GM23338 (cell line): ENCODE data around the gene COP1. TPM values are rescaled to one million over a fixed set of nuclear protein-coding genes. Genes with fewer than 3 reads are reported as not detected.

Experiments used
- ATAC-seq: fragments of 200-7000 bp; cut with Tn5 transposase; 3 replicates; pipeline ENCODE4 v1.9.1; 2020
- DNase-seq: peaks from one replicate; pipeline ENCODE4 v3.0.0-alpha.2; 2015; ENCODE audit warnings: low spot score
- H2AFZ ChIP-seq: fragments of 200-600 bp; sonication (generic); 2 replicates; pipeline ENCODE4 v1.8.0; 2016; ENCODE audit warnings: antibody characterized with exemption, mild to moderate bottlenecking, moderate library complexity
- H3F3A ChIP-seq: fragments of 200-600 bp; sonication (generic); replicated peaks from 2 replicates; pipeline ENCODE4 v1.8.0; 2017; ENCODE audit warnings: antibody characterized with exemption, mixed run types, low read depth
- H3K27ac ChIP-seq: fragments of 200-600 bp; sonication (generic); 2 replicates; pipeline ENCODE4 v1.6.1; 2016; ENCODE audit warnings: low read depth
- H3K27me3 ChIP-seq: fragments of 200-600 bp; sonication (generic); 2 replicates; pipeline ENCODE4 v1.8.0; 2016; ENCODE audit warnings: mild to moderate bottlenecking, mixed run types, moderate library complexity; ENCODE audit not compliant: insufficient read depth
- H3K36me3 ChIP-seq: fragments of 200-600 bp; sonication (generic); 2 replicates; pipeline ENCODE4 v1.8.0; 2016; ENCODE audit warnings: mild to moderate bottlenecking; ENCODE audit not compliant: insufficient read depth
- H3K4me1 ChIP-seq: fragments of 200-600 bp; sonication (generic); 2 replicates; pipeline ENCODE4 v1.8.0; 2016; ENCODE audit warnings: mild to moderate bottlenecking, moderate library complexity; ENCODE audit not compliant: insufficient read depth
- H3K4me2 ChIP-seq: fragments of 200-600 bp; sonication (generic); 2 replicates; pipeline ENCODE4 v1.7.1; 2017; ENCODE audit warnings: mixed run types
- H3K4me3 ChIP-seq: fragments of 200-600 bp; sonication (generic); 2 replicates; pipeline ENCODE4 v1.6.1; 2016; ENCODE audit warnings: mixed run types
- H3K79me2 ChIP-seq: fragments of 200-600 bp; sonication (generic); replicated peaks from 2 replicates; pipeline ENCODE4 v1.8.0; 2017; ENCODE audit warnings: mild to moderate bottlenecking; ENCODE audit not compliant: insufficient read depth
- H3K9me2 ChIP-seq: fragments of 200-600 bp; sonication (generic); 2 replicates; pipeline ENCODE4 v1.8.0; 2017; ENCODE audit not compliant: insufficient read depth
- H4K20me1 ChIP-seq: fragments of 200-600 bp; sonication (generic); replicated peaks from 2 replicates; pipeline ENCODE4 v1.8.0; 2017; ENCODE audit warnings: mild to moderate bottlenecking; ENCODE audit not compliant: insufficient read depth
- H3K27ac Mint-ChIP-seq: 2 replicates; pipeline ENCODE4 v1.8.0; 2020; ENCODE audit warnings: inconsistent platforms, mild to moderate bottlenecking, moderate library complexity, mixed read lengths
- H3K27me3 Mint-ChIP-seq: 3 replicates; pipeline ENCODE4 v1.8.0; 2022; ENCODE audit warnings: low read depth, mild to moderate bottlenecking, moderate library complexity, mixed read lengths, inconsistent platforms; ENCODE audit not compliant: insufficient read depth, poor library complexity
- H3K36me3 Mint-ChIP-seq: 3 replicates; pipeline ENCODE4 v1.8.0; 2021; ENCODE audit warnings: low read depth, mild to moderate bottlenecking, inconsistent platforms, moderate library complexity, mixed read lengths
- H3K4me1 Mint-ChIP-seq: 3 replicates; pipeline ENCODE4 v1.8.0; 2020; ENCODE audit warnings: mild to moderate bottlenecking, inconsistent platforms, mixed read lengths
- H3K4me3 Mint-ChIP-seq: 3 replicates; pipeline ENCODE4 v1.8.0; 2021; ENCODE audit warnings: moderate library complexity, mild to moderate bottlenecking, inconsistent platforms, mixed read lengths
- H3K9me3 Mint-ChIP-seq: 3 replicates; pipeline ENCODE4 v1.8.0; 2020; ENCODE audit warnings: moderate library complexity, mild to moderate bottlenecking, inconsistent platforms, mixed read lengths
- CREB1 ChIP-seq: fragments of 250-450 bp; sonication (Bioruptor Pico); IDR thresholded peaks from 2 replicates; pipeline ENCODE4 v1.5.0; 2020; ENCODE audit warnings: low read depth, mild to moderate bottlenecking, moderate library complexity
- EZH2 ChIP-seq: fragments of 200-600 bp; sonication (generic); IDR thresholded peaks from one replicate; pipeline ENCODE4 v1.8.0; 2017; ENCODE audit warnings: antibody characterized with exemption, mild to moderate bottlenecking, low read depth; ENCODE audit not compliant: unreplicated experiment
- EZH2phosphoT487 ChIP-seq: fragments of 200-600 bp; sonication (generic); IDR thresholded peaks from one replicate; pipeline ENCODE4 v1.8.1; 2018; ENCODE audit warnings: antibody characterized with exemption; ENCODE audit not compliant: unreplicated experiment
- JUNB ChIP-seq: IDR thresholded peaks from one replicate; pipeline ENCODE4 v1.6.1; 2016; ENCODE audit warnings: antibody characterized with exemption; ENCODE audit not compliant: unreplicated experiment
- NANOG ChIP-seq: IDR thresholded peaks from 2 replicates; pipeline ENCODE4 v1.6.1; 2016; ENCODE audit warnings: antibody characterized with exemption, borderline replicate concordance
- POLR2AphosphoS5 ChIP-seq: IDR thresholded peaks from 2 replicates; pipeline ENCODE4 v1.6.1; 2016; ENCODE audit warnings: antibody characterized with exemption, low read depth
- STAT1 ChIP-seq: IDR thresholded peaks from one replicate; pipeline ENCODE4 v1.6.1; 2016; ENCODE audit warnings: antibody characterized with exemption; ENCODE audit not compliant: unreplicated experiment
- ZNF114 ChIP-seq: fragments of 250-450 bp; sonication (Bioruptor Pico); IDR thresholded peaks from 2 replicates; pipeline ENCODE4 v1.5.0; 2020; ENCODE audit warnings: mild to moderate bottlenecking, moderate library complexity
- ZNF331 ChIP-seq: fragments of 250-450 bp; sonication (Bioruptor Pico); IDR thresholded peaks from 2 replicates; pipeline ENCODE4 v1.5.0; 2020; ENCODE audit warnings: low read depth, mild to moderate bottlenecking, moderate library complexity
- polyA plus RNA-seq: library from polyadenylated mRNA; unstranded; fragments of >200 nt; fragmentation: Nextera tagmentation; extraction: Ambion mirVana; gene quantifications from 2 replicates; pipeline ENCODE4 v1.2.1, GENCODE V29; 2016
- total RNA-seq: library from RNA; depleted of rRNA; stranded (reverse); fragments of >200 nt; shearing (Covaris generic); gene quantifications from 2 replicates; pipeline ENCODE4 v1.2.3, GENCODE V29; 2014
- TF ChIP-seq, protein P1 (sequence below): IDR thresholded peaks from one replicate; pipeline ENCODE4 v1.6.1; 2018; ENCODE audit warnings: antibody characterized with exemption; ENCODE audit not compliant: unreplicated experiment
- TF ChIP-seq, protein P2 (sequence below): fragments of 250-450 bp; sonication (Bioruptor Pico); IDR thresholded peaks from 2 replicates; pipeline ENCODE4 v1.5.0; 2020; ENCODE audit warnings: mild to moderate bottlenecking, moderate library complexity
- TF ChIP-seq, protein P3 (sequence below): IDR thresholded peaks from 2 replicates; pipeline ENCODE4 v1.6.1; 2016; ENCODE audit warnings: antibody characterized with exemption
- TF ChIP-seq, protein P4 (sequence below), 2 experiments: fragments of 200-600 bp in 1 of 2; sonication (generic) in 1 of 2; conservative IDR thresholded peaks; 2 replicates each; pipeline versions ENCODE4 v1.5.1 to v1.6.1; 2016 to 2017; ENCODE audit warnings: antibody characterized with exemption in 2 of 2, low read depth in 2 of 2, mild to moderate bottlenecking in 2 of 2, moderate library complexity in 1 of 2

Gene COP1
- total and polyA plus RNA-seq, 2 experiments from 2014 or later: 54.0 to 54.9 TPM

DNA sequence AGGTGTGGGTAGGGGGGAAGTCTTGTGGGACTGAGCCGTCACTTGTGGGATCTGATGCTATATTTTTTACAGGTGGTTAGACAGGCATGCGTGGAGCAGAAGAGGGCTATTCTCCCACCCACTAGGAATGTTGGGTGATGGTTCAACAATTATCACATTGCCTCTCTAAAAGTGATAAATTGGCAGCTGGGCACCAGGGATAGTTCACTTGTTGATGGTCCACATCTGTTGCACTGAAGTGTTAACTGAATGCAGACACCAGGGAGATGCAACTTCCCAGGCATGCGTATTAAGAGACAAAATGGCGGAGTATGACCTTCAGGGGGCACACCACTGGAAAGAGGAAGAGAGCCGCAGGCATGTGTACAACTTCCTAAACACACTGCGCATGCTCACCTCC, 270.4 kb downstream of the COP1 start:
- Histone ChIP-seq H3K9me2 (peaks cover 4% of the 10 kb centered on the region; the same call in 1 of the 2 replicates), H3K79me2 (no peaks in the 10 kb centered on the region), H3K4me1 (peaks cover 14% of the 10 kb centered on the region), H3F3A (no peaks in the 10 kb centered on the region), H3K27ac (no peak overlapping the region), H2AFZ (no peak overlapping the region), H3K36me3 (no peaks in the 10 kb centered on the region), H3K27me3 (no peaks in the 10 kb centered on the region), H3K4me3 (no peak overlapping the region), H3K4me2 (no peak overlapping the region), H4K20me1 (no peaks in the 10 kb centered on the region)
- DNase-seq (no peak), ATAC-seq (no peak)
- no peak for TF ChIP-seq ZNF114 (CRISPR knock-in tag)
- no peak for TF ChIP-seq NANOG
- no peak for TF ChIP-seq JUNB
- TF ChIP-seq, protein P1, sequence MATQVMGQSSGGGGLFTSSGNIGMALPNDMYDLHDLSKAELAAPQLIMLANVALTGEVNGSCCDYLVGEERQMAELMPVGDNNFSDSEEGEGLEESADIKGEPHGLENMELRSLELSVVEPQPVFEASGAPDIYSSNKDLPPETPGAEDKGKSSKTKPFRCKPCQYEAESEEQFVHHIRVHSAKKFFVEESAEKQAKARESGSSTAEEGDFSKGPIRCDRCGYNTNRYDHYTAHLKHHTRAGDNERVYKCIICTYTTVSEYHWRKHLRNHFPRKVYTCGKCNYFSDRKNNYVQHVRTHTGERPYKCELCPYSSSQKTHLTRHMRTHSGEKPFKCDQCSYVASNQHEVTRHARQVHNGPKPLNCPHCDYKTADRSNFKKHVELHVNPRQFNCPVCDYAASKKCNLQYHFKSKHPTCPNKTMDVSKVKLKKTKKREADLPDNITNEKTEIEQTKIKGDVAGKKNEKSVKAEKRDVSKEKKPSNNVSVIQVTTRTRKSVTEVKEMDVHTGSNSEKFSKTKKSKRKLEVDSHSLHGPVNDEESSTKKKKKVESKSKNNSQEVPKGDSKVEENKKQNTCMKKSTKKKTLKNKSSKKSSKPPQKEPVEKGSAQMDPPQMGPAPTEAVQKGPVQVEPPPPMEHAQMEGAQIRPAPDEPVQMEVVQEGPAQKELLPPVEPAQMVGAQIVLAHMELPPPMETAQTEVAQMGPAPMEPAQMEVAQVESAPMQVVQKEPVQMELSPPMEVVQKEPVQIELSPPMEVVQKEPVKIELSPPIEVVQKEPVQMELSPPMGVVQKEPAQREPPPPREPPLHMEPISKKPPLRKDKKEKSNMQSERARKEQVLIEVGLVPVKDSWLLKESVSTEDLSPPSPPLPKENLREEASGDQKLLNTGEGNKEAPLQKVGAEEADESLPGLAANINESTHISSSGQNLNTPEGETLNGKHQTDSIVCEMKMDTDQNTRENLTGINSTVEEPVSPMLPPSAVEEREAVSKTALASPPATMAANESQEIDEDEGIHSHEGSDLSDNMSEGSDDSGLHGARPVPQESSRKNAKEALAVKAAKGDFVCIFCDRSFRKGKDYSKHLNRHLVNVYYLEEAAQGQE: no peak
- no peak for TF ChIP-seq STAT1
- no peak for TF ChIP-seq CREB1 (CRISPR knock-in tag)
- no peak for TF ChIP-seq ZNF331 (CRISPR knock-in tag)
- TF ChIP-seq EZH2phosphoT487: no peak
- TF ChIP-seq, protein P2, sequence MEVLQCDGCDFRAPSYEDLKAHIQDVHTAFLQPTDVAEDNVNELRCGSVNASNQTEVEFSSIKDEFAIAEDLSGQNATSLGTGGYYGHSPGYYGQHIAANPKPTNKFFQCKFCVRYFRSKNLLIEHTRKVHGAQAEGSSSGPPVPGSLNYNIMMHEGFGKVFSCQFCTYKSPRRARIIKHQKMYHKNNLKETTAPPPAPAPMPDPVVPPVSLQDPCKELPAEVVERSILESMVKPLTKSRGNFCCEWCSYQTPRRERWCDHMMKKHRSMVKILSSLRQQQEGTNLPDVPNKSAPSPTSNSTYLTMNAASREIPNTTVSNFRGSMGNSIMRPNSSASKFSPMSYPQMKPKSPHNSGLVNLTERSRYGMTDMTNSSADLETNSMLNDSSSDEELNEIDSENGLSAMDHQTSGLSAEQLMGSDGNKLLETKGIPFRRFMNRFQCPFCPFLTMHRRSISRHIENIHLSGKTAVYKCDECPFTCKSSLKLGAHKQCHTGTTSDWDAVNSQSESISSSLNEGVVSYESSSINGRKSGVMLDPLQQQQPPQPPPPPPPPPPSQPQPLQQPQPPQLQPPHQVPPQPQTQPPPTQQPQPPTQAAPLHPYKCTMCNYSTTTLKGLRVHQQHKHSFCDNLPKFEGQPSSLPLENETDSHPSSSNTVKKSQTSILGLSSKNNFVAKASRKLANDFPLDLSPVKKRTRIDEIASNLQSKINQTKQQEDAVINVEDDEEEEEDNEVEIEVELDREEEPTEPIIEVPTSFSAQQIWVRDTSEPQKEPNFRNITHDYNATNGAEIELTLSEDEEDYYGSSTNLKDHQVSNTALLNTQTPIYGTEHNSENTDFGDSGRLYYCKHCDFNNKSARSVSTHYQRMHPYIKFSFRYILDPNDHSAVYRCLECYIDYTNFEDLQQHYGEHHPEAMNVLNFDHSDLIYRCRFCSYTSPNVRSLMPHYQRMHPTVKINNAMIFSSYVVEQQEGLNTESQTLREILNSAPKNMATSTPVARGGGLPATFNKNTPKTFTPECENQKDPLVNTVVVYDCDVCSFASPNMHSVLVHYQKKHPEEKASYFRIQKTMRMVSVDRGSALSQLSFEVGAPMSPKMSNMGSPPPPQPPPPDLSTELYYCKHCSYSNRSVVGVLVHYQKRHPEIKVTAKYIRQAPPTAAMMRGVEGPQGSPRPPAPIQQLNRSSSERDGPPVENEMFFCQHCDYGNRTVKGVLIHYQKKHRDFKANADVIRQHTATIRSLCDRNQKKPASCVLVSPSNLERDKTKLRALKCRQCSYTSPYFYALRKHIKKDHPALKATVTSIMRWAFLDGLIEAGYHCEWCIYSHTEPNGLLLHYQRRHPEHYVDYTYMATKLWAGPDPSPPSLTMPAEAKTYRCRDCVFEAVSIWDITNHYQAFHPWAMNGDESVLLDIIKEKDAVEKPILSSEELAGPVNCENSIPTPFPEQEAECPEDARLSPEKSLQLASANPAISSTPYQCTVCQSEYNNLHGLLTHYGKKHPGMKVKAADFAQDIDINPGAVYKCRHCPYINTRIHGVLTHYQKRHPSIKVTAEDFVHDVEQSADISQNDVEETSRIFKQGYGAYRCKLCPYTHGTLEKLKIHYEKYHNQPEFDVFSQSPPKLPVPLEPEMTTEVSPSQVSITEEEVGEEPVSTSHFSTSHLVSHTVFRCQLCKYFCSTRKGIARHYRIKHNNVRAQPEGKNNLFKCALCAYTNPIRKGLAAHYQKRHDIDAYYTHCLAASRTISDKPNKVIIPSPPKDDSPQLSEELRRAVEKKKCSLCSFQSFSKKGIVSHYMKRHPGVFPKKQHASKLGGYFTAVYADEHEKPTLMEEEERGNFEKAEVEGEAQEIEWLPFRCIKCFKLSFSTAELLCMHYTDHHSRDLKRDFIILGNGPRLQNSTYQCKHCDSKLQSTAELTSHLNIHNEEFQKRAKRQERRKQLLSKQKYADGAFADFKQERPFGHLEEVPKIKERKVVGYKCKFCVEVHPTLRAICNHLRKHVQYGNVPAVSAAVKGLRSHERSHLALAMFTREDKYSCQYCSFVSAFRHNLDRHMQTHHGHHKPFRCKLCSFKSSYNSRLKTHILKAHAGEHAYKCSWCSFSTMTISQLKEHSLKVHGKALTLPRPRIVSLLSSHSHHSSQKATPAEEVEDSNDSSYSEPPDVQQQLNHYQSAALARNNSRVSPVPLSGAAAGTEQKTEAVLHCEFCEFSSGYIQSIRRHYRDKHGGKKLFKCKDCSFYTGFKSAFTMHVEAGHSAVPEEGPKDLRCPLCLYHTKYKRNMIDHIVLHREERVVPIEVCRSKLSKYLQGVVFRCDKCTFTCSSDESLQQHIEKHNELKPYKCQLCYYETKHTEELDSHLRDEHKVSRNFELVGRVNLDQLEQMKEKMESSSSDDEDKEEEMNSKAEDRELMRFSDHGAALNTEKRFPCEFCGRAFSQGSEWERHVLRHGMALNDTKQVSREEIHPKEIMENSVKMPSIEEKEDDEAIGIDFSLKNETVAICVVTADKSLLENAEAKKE (CRISPR knock-in tag): no peak
- TF ChIP-seq, protein P3, sequence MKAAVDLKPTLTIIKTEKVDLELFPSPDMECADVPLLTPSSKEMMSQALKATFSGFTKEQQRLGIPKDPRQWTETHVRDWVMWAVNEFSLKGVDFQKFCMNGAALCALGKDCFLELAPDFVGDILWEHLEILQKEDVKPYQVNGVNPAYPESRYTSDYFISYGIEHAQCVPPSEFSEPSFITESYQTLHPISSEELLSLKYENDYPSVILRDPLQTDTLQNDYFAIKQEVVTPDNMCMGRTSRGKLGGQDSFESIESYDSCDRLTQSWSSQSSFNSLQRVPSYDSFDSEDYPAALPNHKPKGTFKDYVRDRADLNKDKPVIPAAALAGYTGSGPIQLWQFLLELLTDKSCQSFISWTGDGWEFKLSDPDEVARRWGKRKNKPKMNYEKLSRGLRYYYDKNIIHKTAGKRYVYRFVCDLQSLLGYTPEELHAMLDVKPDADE: no peak
- TF ChIP-seq POLR2AphosphoS5: no peak
- no peak for TF ChIP-seq EZH2
- TF ChIP-seq, protein P4, sequence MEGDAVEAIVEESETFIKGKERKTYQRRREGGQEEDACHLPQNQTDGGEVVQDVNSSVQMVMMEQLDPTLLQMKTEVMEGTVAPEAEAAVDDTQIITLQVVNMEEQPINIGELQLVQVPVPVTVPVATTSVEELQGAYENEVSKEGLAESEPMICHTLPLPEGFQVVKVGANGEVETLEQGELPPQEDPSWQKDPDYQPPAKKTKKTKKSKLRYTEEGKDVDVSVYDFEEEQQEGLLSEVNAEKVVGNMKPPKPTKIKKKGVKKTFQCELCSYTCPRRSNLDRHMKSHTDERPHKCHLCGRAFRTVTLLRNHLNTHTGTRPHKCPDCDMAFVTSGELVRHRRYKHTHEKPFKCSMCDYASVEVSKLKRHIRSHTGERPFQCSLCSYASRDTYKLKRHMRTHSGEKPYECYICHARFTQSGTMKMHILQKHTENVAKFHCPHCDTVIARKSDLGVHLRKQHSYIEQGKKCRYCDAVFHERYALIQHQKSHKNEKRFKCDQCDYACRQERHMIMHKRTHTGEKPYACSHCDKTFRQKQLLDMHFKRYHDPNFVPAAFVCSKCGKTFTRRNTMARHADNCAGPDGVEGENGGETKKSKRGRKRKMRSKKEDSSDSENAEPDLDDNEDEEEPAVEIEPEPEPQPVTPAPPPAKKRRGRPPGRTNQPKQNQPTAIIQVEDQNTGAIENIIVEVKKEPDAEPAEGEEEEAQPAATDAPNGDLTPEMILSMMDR (conservative IDR thresholded peaks at IDR 0.05; ENCODE audit: low read depth in 2 of 2): no peak
- no peak overlapping the region for H3K4me3 Mint-ChIP-seq
- peaks cover 18% of the 10 kb centered on the region; the same call in 2 of the 3 replicates for H3K36me3 Mint-ChIP-seq
- H3K4me1 Mint-ChIP-seq: peaks cover 20% of the 10 kb centered on the region
- no peaks in the 10 kb centered on the region for H3K9me3 Mint-ChIP-seq
- H3K27ac Mint-ChIP-seq: no peak overlapping the region
- peaks cover 5% of the 10 kb centered on the region for H3K27me3 Mint-ChIP-seq
